ENCODE measurements around the gene SIDT1.

SIDT1 gene

GRCh38 chr3:113597596-113598354 lies 65.4 kb downstream of the SIDT1 start:
- no peak for DNase-seq (ENCODE audit: low spot score)

DNA sequence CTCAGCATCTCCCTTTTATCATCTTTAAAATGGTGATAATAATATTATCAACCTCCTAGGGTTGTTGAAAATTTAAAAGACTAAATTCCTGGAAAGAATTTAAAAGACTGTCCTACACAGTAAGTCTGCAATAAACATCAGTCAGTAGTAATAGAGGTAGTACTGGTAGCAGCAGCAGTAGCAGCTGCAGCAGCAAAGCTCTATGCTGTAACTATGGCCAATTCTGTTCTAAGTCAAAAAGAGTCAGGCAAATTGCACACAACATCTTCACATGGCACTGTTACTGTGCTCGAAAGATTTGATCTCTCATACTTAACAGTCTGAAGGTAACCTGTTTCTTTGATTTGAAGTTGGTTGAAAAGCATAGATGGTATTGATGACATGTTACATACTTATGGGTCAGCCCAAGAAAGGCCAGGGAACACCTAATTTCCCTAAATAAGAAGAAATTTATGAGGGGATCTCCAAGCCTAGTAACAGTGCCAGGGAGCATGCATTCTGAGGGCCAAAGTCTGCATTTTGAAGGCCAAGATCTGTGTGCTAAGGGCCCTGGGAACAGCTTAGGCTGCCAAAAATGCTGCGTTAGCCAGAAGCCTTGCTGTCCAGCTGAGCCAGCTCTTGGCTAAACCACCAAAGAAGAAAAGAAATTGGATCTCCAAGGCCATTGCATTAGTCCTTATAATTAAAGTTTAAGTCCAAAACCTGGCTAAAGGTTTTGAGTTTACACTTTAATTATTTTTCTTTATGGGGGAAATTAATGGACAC lies 68.2 kb downstream of the SIDT1 start:
- no peak for DNase-seq (ENCODE audit: low spot score)

DNA sequence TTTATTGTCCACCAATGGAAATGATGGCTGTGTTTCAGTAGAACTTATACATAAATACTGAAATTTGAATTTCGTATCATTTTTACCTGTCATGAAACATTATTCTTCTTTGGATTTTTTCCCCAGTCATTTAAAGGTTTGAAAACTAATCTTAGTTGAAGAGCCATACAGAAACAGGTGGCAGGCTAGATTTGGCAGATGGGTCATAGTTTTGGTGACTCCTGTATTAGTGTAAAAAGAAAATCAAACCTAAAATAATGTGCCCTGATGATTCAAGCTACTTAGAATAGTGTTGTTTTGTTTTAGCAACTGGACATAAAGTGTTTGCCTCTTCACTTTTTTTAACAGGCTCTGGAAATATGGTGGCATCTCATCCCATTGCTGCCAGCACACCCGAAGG lies 68.9 kb downstream of the SIDT1 start:
- DNase-seq (ENCODE audit: low spot score) = no peak

DNA sequence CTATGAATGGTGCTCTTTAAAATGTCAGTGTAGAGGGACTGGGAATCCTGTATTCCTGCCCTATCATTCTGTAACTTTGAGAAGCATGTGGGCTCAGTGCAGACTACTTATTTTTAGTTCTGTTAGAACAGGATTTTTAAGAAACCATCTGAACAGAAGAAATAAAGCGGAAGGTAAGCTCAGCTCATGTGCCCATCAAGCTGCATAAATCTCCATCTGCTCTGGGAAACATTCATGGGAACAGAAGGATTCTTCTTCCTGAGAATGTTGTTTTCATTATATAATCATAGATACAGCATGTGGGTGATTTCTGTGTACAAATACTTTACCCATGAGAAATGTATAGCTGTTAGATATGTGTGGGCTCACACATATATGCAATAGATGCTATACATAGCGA lies 69.9 kb downstream of the SIDT1 start:
- DNase-seq (ENCODE audit: low spot score) = no peak

- no peak for DNase-seq (ENCODE audit: low spot score)
These were observed 70.5 kb downstream of the SIDT1 start for GRCh38 chr3:113602836-113603235.

DNA sequence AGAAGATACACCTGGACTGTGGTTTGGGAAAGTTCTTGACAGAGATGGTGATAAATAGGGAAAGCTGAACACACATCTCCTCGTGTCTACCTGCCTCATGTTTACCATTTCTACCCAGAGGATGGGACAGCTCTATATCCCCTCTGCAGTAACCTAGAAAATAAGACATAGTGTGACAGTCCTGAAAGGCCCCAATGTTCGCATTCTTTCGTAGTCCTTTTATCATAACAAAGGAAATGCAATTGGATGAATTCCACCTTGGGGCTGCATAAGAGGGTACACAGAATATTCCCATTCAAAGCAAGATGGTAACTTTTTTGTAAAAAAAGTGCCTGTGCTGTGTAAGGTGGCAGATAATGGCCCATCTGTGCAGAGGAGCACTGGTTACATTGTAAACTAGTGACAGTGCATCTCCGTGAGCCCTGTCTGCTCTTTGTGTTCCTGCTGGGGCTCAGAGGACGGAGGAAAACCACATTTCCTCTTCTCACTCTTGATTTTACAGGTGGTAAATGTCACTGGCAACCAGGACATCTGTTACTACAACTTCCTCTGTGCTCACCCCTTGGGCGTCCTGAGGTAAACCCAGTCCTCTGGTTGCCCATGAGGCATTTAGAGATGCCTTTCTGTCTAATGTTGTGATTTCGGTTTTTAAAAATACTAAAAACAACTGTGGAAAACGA lies 74.3 kb downstream of the SIDT1 start:
- peak; percentile 88 for DNase-seq (ENCODE audit: low spot score)

GRCh38 chr3:113607219-113607596 lies 74.9 kb downstream of the SIDT1 start:
- no peak for DNase-seq (ENCODE audit: low spot score)

DNA sequence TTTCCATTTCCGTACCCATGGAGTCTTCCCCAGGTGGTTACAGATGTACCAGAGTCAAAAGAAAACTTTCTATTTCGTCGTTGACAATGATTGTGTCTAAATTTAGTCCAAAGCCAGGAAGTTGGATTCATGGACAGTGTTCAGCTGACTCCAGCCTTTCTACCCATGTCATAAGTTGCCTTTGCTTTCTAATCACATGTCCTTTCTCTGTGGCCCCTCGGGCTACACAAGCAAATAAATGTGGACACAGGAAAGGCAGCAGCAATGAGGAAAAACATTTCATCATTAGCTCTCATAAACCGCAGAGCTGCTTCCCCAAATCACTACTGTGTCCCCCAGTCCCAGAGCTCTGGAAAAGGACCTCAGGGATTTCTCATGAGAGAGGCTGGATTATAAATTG lies 82.0 kb downstream of the SIDT1 start:
- no peak for DNase-seq (ENCODE audit: low spot score)

- DNase-seq (ENCODE audit: low spot score) = no peak
These were observed 83.6 kb downstream of the SIDT1 start for GRCh38 chr3:113615976-113616375.

- no peak for DNase-seq (ENCODE audit: low spot score)
These were observed 85.4 kb downstream of the SIDT1 start for GRCh38 chr3:113617726-113618125.

DNA sequence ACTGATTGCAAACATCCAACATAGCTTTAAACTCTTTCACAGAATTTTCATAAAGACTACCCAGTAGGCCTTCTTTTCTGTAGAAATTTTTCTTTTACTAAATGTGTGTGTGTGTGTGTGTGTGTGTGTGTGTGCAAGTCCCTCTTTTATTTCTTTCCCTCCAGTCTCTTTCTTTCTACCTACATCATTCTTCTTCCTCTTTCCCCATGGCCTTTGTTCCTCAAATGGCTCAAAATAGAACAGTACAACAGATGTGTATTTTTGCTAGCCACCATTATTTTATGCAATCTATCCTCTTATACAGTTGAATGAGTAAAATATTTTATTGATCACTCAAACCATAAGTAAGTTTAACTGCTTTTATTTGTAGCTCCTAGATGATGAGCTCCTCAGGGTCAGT lies 87.7 kb downstream of the SIDT1 start:
- no peak for DNase-seq (ENCODE audit: low spot score)

- no peak for DNase-seq (ENCODE audit: low spot score)
These were observed 91.0 kb downstream of the SIDT1 start for GRCh38 chr3:113623324-113623723.

- no peak for DNase-seq (ENCODE audit: low spot score)
These were observed 91.5 kb downstream of the SIDT1 start for GRCh38 chr3:113623811-113624210.

DNA sequence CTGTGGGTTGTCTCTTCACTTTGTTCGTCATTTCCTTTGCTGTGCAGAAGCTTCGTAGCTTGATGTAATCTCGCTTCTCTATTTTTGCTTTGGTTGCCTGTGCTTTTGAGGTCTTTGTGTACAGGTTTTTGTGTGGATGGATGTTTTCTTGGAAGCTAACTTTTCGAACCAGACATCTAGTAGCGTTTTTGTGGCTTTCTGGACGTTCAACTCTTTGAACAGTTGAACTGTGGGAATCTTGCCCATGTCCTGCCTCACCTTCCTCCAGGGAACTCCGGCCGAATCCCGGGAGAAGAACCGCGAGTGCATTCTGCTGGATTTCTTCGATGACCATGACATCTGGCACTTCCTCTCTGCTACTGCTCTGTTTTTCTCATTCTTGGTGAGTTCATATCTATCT lies 93.5 kb downstream of the SIDT1 start:
- DNase-seq (ENCODE audit: low spot score) = no peak

GRCh38 chr3:113626503-113627371 lies 94.4 kb downstream of the SIDT1 start:
- DNase-seq (ENCODE audit: low spot score) = peak; percentile 6

DNA sequence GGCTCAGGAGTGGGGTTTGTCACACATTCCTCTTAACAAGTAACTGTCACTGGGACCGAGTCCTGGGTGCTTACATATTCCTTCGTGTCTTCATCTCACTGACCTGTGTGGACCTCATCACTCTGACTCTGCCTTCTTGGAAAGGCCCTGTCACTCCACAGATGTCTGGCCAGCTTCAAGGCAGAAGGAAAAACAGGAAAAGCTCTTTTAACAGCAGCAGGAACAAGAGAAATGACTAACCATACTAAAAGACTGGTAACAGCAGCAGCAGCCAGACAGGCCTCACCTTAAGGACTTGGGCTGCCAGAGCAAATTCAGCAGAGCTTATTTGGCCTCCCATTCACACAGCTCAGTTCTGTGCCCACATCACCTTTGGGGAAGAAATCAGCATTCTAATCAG lies 96.0 kb downstream of the SIDT1 start:
- DNase-seq (ENCODE audit: low spot score) = no peak

- no peak for DNase-seq (ENCODE audit: low spot score)
These were observed 96.4 kb downstream of the SIDT1 start for GRCh38 chr3:113628788-113629187.

GRCh38 chr3:113629584-113630421 lies 97.4 kb downstream of the SIDT1 start:
- no peak for DNase-seq (ENCODE audit: low spot score)

GRCh38 chr3:113630956-113631542 lies 98.7 kb downstream of the SIDT1 start:
- no peak for DNase-seq (ENCODE audit: low spot score)

DNA sequence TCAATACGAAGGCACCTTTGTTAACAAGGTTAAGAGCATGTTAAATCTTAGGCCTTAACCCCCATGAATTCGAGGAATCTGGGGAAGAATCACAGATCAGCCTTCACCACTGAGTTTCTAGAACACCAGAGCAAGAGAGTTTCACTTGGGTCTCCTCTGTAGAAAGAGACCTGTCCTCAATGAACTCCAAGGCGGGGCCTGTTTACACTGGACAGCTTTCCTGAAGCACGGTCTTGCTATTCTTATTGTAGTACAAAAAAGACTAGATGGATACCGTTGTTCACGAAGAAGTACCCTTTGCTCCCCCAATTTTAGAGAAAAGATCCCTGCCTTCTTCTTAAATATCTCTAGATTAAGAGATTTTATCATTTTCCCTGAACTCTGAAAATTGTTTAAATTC lies 99.2 kb downstream of the SIDT1 start:
- DNase-seq (ENCODE audit: low spot score) = no peak
